Measurements from ENCODE around the gene TSEN54. TPM values are rescaled to one million over a fixed set of nuclear protein-coding genes. Genes with fewer than 3 reads are reported as not detected.
A peak's percentile ranks its signal among the peaks of the same experiment; 100 is the strongest.

The TSEN54 gene
- total RNA-seq, 1 experiment from 2014 or later = 78.7 TPM

DNA sequence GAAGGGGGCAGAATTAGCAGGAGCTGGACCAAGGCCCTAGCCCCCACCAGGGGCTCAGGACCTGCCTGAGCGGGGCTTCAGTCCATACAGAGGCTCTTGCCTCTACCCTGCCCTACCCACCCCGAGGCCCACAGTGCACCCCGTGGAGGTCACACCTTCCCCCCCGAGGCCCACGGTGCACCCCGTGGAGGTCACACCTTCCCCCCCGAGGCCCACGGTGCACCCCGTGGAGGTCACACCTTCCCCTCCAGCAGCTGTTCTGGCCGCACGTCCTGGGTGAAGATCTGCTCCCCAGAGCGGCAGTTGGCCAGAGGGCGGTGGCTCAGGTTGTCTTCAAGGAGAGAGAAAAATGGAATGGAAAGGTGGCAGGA is 12.4 kb upstream of the TSEN54 start:
- in situ Hi-C loops (cut with HindIII; ENCODE audit: low pct_unique_long_range_greater_than_20kb, low sequenced_read_pairs) (no loop called here), intact Hi-C loops (cut with micrococcal nuclease; ENCODE audit: unreplicated experiment) (no loop called here)
- TF ChIP-seq SIN3A (IDR thresholded peaks at IDR 0.05; ENCODE audit: borderline replicate concordance, insufficient read depth, low read depth, low read length) = no peak
- no TSS peak for BruUV-seq (replicated peaks)
- Histone ChIP-seq H3K27ac (ENCODE audit: low read length) (no peak overlapping the region), H3K27me3 (ENCODE audit: control insufficient read depth, insufficient read depth, low read length) (no peaks in the 10 kb centered on the region), H3K36me3 (ENCODE audit: control insufficient read depth, insufficient read depth, low read length) (no peaks in the 10 kb centered on the region), H3K9me3 (ENCODE audit: control insufficient read depth, insufficient read depth, low read depth, low read length) (no peaks in the 10 kb centered on the region), H3K4me1 (ENCODE audit: control insufficient read depth, insufficient read depth, low read length) (peaks cover 16% of the 10 kb centered on the region), H3K4me3 (ENCODE audit: low read depth in 2 of 2, low read length in 2 of 2) (no peak overlapping the region)
- ATAC-seq (no peak), DNase-seq (ENCODE audit: low read depth, low spot score) (no peak)
- POLR2A ChIA-PET = interaction anchor here (0.6 kb wide), 1 partner anchor 108 kb away, joined by 4 read pairs; no protein-coding TSS in a partner anchor
- CTCF ChIA-PET = interaction anchor here (1.6 kb wide), 1 partner anchor 13 kb away, joined by 6 read pairs; the partner anchor contains the start of gene TSEN54

DNA sequence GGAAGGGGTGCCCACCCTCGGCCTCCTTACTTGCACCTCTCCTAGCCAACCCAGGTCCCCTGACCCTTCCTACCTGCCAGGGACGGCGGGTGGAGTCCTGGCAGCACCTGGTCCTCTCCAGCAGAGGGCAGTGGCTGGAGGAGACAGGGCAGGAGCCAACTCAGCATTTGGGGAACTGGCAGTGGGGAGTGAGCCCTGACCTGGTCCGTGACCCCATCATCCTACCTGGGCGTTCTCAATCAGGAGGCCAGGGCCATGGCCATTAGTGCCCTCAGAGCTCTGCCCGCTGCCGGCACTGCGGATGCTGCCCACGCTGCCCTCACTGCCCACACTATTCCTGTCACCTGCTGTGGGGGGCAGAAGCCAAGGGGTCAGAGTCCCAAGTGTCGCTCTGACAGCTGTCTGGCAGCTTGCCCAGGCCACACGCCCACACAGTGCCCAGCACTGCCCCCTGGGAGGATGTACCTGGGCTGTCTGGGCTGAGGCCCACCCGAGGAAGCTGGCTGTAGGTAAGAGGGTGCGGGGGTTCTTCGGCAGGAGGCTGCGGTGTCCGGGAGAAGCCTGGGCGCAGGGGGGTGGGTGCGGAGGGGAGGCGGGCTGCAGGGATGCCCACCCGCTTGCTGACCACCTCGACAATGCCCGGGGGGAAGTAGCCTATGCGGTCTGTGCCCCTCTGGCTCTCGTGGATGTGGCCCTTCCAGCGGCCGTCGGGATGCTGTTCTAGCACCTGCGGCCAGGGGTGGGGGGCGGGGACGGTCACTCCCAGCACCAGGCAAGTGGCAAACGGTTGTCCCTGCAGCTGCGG is 11.8 kb upstream of the TSEN54 start:
- Histone ChIP-seq H3K9me3 (ENCODE audit: control insufficient read depth, insufficient read depth, low read depth, low read length) (no peaks in the 10 kb centered on the region), H3K4me1 (ENCODE audit: control insufficient read depth, insufficient read depth, low read length) (peaks cover 19% of the 10 kb centered on the region), H3K4me3 (ENCODE audit: low read depth in 2 of 2, low read length in 2 of 2) (no peak overlapping the region), H3K36me3 (ENCODE audit: control insufficient read depth, insufficient read depth, low read length) (no peaks in the 10 kb centered on the region), H3K27ac (ENCODE audit: low read length) (no peak overlapping the region), H3K27me3 (ENCODE audit: control insufficient read depth, insufficient read depth, low read length) (no peaks in the 10 kb centered on the region)
- in situ Hi-C loops (cut with HindIII; ENCODE audit: low pct_unique_long_range_greater_than_20kb, low sequenced_read_pairs) (no loop called here), intact Hi-C loops (cut with micrococcal nuclease; ENCODE audit: unreplicated experiment) (loop anchor here (5.0 kb wide), 1 partner anchor 77 kb away; no protein-coding TSS in a partner anchor)
- peak; percentile 61 for ATAC-seq
- TF ChIP-seq SIN3A (IDR thresholded peaks at IDR 0.05; ENCODE audit: borderline replicate concordance, insufficient read depth, low read depth, low read length) = no peak
- TF ChIP-seq, protein P1, sequence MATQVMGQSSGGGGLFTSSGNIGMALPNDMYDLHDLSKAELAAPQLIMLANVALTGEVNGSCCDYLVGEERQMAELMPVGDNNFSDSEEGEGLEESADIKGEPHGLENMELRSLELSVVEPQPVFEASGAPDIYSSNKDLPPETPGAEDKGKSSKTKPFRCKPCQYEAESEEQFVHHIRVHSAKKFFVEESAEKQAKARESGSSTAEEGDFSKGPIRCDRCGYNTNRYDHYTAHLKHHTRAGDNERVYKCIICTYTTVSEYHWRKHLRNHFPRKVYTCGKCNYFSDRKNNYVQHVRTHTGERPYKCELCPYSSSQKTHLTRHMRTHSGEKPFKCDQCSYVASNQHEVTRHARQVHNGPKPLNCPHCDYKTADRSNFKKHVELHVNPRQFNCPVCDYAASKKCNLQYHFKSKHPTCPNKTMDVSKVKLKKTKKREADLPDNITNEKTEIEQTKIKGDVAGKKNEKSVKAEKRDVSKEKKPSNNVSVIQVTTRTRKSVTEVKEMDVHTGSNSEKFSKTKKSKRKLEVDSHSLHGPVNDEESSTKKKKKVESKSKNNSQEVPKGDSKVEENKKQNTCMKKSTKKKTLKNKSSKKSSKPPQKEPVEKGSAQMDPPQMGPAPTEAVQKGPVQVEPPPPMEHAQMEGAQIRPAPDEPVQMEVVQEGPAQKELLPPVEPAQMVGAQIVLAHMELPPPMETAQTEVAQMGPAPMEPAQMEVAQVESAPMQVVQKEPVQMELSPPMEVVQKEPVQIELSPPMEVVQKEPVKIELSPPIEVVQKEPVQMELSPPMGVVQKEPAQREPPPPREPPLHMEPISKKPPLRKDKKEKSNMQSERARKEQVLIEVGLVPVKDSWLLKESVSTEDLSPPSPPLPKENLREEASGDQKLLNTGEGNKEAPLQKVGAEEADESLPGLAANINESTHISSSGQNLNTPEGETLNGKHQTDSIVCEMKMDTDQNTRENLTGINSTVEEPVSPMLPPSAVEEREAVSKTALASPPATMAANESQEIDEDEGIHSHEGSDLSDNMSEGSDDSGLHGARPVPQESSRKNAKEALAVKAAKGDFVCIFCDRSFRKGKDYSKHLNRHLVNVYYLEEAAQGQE (IDR thresholded peaks at IDR 0.05; ENCODE audit: insufficient read depth in 1 of 2, low read depth in 2 of 2, low read length in 1 of 2) = peak in 1 of 2 experiments; percentile 56; a peak in 1 of 4 replicates
- no peak for TF ChIP-seq TCF7L2 (IDR thresholded peaks at IDR 0.05; ENCODE audit: low read depth, low read length)
- TF ChIP-seq POLR2AphosphoS5 (IDR thresholded peaks at IDR 0.05; ENCODE audit: low read depth, low read length) = no peak
- TF ChIP-seq, protein P2, sequence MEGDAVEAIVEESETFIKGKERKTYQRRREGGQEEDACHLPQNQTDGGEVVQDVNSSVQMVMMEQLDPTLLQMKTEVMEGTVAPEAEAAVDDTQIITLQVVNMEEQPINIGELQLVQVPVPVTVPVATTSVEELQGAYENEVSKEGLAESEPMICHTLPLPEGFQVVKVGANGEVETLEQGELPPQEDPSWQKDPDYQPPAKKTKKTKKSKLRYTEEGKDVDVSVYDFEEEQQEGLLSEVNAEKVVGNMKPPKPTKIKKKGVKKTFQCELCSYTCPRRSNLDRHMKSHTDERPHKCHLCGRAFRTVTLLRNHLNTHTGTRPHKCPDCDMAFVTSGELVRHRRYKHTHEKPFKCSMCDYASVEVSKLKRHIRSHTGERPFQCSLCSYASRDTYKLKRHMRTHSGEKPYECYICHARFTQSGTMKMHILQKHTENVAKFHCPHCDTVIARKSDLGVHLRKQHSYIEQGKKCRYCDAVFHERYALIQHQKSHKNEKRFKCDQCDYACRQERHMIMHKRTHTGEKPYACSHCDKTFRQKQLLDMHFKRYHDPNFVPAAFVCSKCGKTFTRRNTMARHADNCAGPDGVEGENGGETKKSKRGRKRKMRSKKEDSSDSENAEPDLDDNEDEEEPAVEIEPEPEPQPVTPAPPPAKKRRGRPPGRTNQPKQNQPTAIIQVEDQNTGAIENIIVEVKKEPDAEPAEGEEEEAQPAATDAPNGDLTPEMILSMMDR (IDR thresholded peaks at IDR 0.05) = peak; percentile 93
- BruUV-seq (replicated peaks) = no TSS peak
- no peak for DNase-seq (ENCODE audit: low read depth, low spot score)
- ChIA-PET CTCF (interaction anchor here (0.6 to 1.6 kb wide), 4 partner anchors 12 to 110 kb away, joined by 3 to 6 read pairs (median 4); partner anchors contain the start of gene TSEN54), POLR2A (interaction anchor here (0.6 kb wide), 1 partner anchor 109 kb away, joined by 4 read pairs; no protein-coding TSS in a partner anchor)

DNA sequence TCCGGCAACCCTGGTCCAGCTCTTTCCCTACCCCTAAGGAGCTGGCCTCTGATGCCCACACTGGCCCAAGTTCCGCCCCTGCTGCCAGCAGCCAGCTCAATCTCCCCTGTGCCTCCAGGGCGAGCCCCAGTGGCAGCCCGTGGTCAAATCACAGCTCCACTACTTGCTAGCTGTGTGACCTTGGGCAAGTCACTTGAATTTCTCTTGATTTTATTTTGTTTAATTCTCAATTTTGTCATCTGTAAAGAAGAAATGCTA is 11.2 kb upstream of the TSEN54 start:
- intact Hi-C loops (cut with micrococcal nuclease; ENCODE audit: unreplicated experiment) (loop anchor here (5.0 kb wide), 1 partner anchor 78 kb away; no protein-coding TSS in a partner anchor), in situ Hi-C loops (cut with HindIII; ENCODE audit: low pct_unique_long_range_greater_than_20kb, low sequenced_read_pairs) (no loop called here)
- ATAC-seq = no peak
- BruUV-seq (replicated peaks) = no TSS peak
- H3K27me3 ChIP-seq (ENCODE audit: control insufficient read depth, insufficient read depth, low read length) = no peaks in the 10 kb centered on the region
- TF ChIP-seq POLR2AphosphoS5 (IDR thresholded peaks at IDR 0.05; ENCODE audit: low read depth, low read length) = no peak
- ChIA-PET CTCF (interaction anchor here (0.6 to 1.4 kb wide), 3 partner anchors 18 to 110 kb away, joined by 3 to 5 read pairs (median 3); no protein-coding TSS in a partner anchor), POLR2A (no interaction called here)
- no peak overlapping the region for H3K4me3 ChIP-seq (ENCODE audit: low read depth in 2 of 2, low read length in 2 of 2)
- no peak for DNase-seq (ENCODE audit: low read depth, low spot score)
- H3K27ac ChIP-seq (ENCODE audit: low read length) = no peak overlapping the region
- no peaks in the 10 kb centered on the region for H3K9me3 ChIP-seq (ENCODE audit: control insufficient read depth, insufficient read depth, low read depth, low read length)
- peaks cover 15% of the 10 kb centered on the region for H3K4me1 ChIP-seq (ENCODE audit: control insufficient read depth, insufficient read depth, low read length)
- H3K36me3 ChIP-seq (ENCODE audit: control insufficient read depth, insufficient read depth, low read length) = no peaks in the 10 kb centered on the region

Measured in Panc1 (cell line).